ENCODE data around the gene ZDHHC4.

- TF ChIP-seq, protein P1, sequence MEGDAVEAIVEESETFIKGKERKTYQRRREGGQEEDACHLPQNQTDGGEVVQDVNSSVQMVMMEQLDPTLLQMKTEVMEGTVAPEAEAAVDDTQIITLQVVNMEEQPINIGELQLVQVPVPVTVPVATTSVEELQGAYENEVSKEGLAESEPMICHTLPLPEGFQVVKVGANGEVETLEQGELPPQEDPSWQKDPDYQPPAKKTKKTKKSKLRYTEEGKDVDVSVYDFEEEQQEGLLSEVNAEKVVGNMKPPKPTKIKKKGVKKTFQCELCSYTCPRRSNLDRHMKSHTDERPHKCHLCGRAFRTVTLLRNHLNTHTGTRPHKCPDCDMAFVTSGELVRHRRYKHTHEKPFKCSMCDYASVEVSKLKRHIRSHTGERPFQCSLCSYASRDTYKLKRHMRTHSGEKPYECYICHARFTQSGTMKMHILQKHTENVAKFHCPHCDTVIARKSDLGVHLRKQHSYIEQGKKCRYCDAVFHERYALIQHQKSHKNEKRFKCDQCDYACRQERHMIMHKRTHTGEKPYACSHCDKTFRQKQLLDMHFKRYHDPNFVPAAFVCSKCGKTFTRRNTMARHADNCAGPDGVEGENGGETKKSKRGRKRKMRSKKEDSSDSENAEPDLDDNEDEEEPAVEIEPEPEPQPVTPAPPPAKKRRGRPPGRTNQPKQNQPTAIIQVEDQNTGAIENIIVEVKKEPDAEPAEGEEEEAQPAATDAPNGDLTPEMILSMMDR (IDR thresholded peaks at IDR 0.05; ENCODE audit: borderline replicate concordance, extremely low read depth, low read length, poor library complexity, severe bottlenecking), result no peak
- TF ChIP-seq EZH2 (IDR thresholded peaks at IDR 0.05; ENCODE audit: borderline replicate concordance, low read depth, low read length, severe bottlenecking), result no peak
Observed at GRCh38 chr7:6618621-6619020, 41.4 kb downstream of the ZDHHC4 start.

Measured in DND-41 (cell line).